ENCODE data around the gene PLS3. TPM values are rescaled to one million over a fixed set of nuclear protein-coding genes. Genes with fewer than 3 reads are reported as not detected.

Gene PLS3
- total and polyA plus RNA-seq, 5 donors, result 23.7 to 43.1 (median 37.6) TPM

GRCh38 chrX:115693476-115693875 is 132.5 kb downstream of the PLS3 start:
- Histone ChIP-seq H3K4me3 (ENCODE audit: low read length) (no peak overlapping the region), H3K27me3 (ENCODE audit: control insufficient read depth, insufficient read depth) (no peaks in the 10 kb centered on the region), H3K9me3 (ENCODE audit: control insufficient read depth, low read length) (no peaks in the 10 kb centered on the region), H3K4me1 (ENCODE audit: control insufficient read depth, insufficient read depth, low read length) (no peaks in the 10 kb centered on the region), H3K27ac (ENCODE audit: low read length) (no peak overlapping the region)
- WGBS, result 69% methylated on average over 6 of the region's 6 CpGs
- DNase-seq (no peak), ATAC-seq (no peak)
- intact Hi-C loops (cut with DNase I), result no loop called here

- DNase-seq (no peak), ATAC-seq (no peak)
- Histone ChIP-seq H3K9me3 (ENCODE audit: control insufficient read depth, low read length) (no peaks in the 10 kb centered on the region), H3K4me1 (ENCODE audit: control insufficient read depth, insufficient read depth, low read length) (no peaks in the 10 kb centered on the region), H3K27me3 (ENCODE audit: control insufficient read depth, insufficient read depth) (no peaks in the 10 kb centered on the region), H3K4me3 (ENCODE audit: low read length) (no peak overlapping the region), H3K27ac (ENCODE audit: low read length) (no peak overlapping the region)
- WGBS, result 68% methylated on average over 6 of the region's 6 CpGs
- intact Hi-C loops (cut with DNase I), result no loop called here
Measured at GRCh38 chrX:115694028-115694427, 133.1 kb downstream of the PLS3 start.

GRCh38 chrX:115696039-115696438 is 135.1 kb downstream of the PLS3 start:
- no peak for ATAC-seq
- 69% methylated on average over 6 of the region's 6 CpGs for WGBS
- intact Hi-C loops (cut with DNase I), result no loop called here
- no peak overlapping the region for H3K27ac ChIP-seq (ENCODE audit: low read length)
- H3K4me1 ChIP-seq (ENCODE audit: control insufficient read depth, insufficient read depth, low read length), result no peaks in the 10 kb centered on the region
- DNase-seq, result no peak
- H3K4me3 ChIP-seq (ENCODE audit: low read length), result no peak overlapping the region
- H3K27me3 ChIP-seq (ENCODE audit: control insufficient read depth, insufficient read depth), result no peaks in the 10 kb centered on the region
- no peaks in the 10 kb centered on the region for H3K9me3 ChIP-seq (ENCODE audit: control insufficient read depth, low read length)

GRCh38 chrX:115696939-115697338 is 136.0 kb downstream of the PLS3 start:
- Histone ChIP-seq H3K27me3 (ENCODE audit: control insufficient read depth, insufficient read depth) (no peaks in the 10 kb centered on the region), H3K27ac (ENCODE audit: low read length) (no peak overlapping the region), H3K4me3 (ENCODE audit: low read length) (no peak overlapping the region), H3K9me3 (ENCODE audit: control insufficient read depth, low read length) (no peaks in the 10 kb centered on the region), H3K4me1 (ENCODE audit: control insufficient read depth, insufficient read depth, low read length) (no peaks in the 10 kb centered on the region)
- ATAC-seq (no peak), DNase-seq (no peak)
- intact Hi-C loops (cut with DNase I), result no loop called here

GRCh38 chrX:115697806-115698205 is 136.8 kb downstream of the PLS3 start:
- DNase-seq (no peak), ATAC-seq (no peak)
- H3K27ac ChIP-seq (ENCODE audit: low read length), result no peak overlapping the region
- H3K27me3 ChIP-seq (ENCODE audit: control insufficient read depth, insufficient read depth), result no peaks in the 10 kb centered on the region
- intact Hi-C loops (cut with DNase I), result no loop called here
- no peaks in the 10 kb centered on the region for H3K4me1 ChIP-seq (ENCODE audit: control insufficient read depth, insufficient read depth, low read length)
- H3K4me3 ChIP-seq (ENCODE audit: low read length), result no peak overlapping the region
- H3K9me3 ChIP-seq (ENCODE audit: control insufficient read depth, low read length), result no peaks in the 10 kb centered on the region
- 83% methylated on average over 2 of the region's 2 CpGs for WGBS
